K562 treated with DMSO at 1 percent for 24 hours (cell line): ENCODE results near the gene KMT5B. TPM values are rescaled to one million over a fixed set of nuclear protein-coding genes. Genes with fewer than 3 reads are reported as not detected.

ENCODE experiments used
- total RNA-seq: library from RNA; unstranded; fragments of 300-600 nt; gene quantifications from 2 replicates; pipeline ENCODE4 v1.2.3, GENCODE V29; 2022; ENCODE audit warnings: low read depth; ENCODE audit not compliant: insufficient read depth

KMT5B gene
- 8.6 and 12.2 TPM in 2 replicates for total RNA-seq

GRCh38 chr11:68213135-68213515, at the start of gene KMT5B:
Gene KMT5B, minus strand, starts transcription at chr11:68213296. Its CDS starts 23,220 bp downstream, at chr11:68190076.

GRCh38 chr11:68121067-68121899, 91.8 kb downstream of the KMT5B start, which contains the start of gene CHKA:
Gene CHKA, minus strand, starts transcription at chr11:68121388. Its CDS starts 211 bp downstream, at chr11:68121177.

Other genes starting within 250 kb of the KMT5B start
- gene UNC93B1, start 209.2 kb downstream of the KMT5B start, total RNA-seq: 8.1 and 9.4 TPM in 2 replicates
- gene ALDH3B1, start 203.0 kb downstream of the KMT5B start, total RNA-seq: 1.5 and 1.6 TPM in 2 replicates
- 309 and 332 TPM in 2 replicates for gene NDUFS8, start 182.6 kb downstream of the KMT5B start, total RNA-seq
- gene TCIRG1, start 174.3 kb downstream of the KMT5B start, total RNA-seq: 110 and 131 TPM in 2 replicates
- 35.2 and 40.8 TPM in 2 replicates for gene CHKA, start 91.9 kb downstream of the KMT5B start, total RNA-seq
- gene C11orf24, start 58.7 kb upstream of the KMT5B start, total RNA-seq: 60.9 and 72.3 TPM in 2 replicates
- 43.4 and 57.9 TPM in 2 replicates for gene LRP5, start 99.3 kb upstream of the KMT5B start, total RNA-seq
- gene PPP6R3, start 247.5 kb upstream of the KMT5B start, total RNA-seq: 50.9 and 58.7 TPM in 2 replicates